GM18873 (cell line): ENCODE data around the gene PPP2R5D.

Source experiments
- ATAC-seq: cut with Tn5 transposase; IDR thresholded peaks from one replicate; pipeline ENCODE4 v1.9.1; 2021; ENCODE audit warnings: mild to moderate bottlenecking, moderate library complexity, moderate number of reproducible peaks; ENCODE audit not compliant: unreplicated experiment, low FRiP score

The PPP2R5D gene

DNA sequence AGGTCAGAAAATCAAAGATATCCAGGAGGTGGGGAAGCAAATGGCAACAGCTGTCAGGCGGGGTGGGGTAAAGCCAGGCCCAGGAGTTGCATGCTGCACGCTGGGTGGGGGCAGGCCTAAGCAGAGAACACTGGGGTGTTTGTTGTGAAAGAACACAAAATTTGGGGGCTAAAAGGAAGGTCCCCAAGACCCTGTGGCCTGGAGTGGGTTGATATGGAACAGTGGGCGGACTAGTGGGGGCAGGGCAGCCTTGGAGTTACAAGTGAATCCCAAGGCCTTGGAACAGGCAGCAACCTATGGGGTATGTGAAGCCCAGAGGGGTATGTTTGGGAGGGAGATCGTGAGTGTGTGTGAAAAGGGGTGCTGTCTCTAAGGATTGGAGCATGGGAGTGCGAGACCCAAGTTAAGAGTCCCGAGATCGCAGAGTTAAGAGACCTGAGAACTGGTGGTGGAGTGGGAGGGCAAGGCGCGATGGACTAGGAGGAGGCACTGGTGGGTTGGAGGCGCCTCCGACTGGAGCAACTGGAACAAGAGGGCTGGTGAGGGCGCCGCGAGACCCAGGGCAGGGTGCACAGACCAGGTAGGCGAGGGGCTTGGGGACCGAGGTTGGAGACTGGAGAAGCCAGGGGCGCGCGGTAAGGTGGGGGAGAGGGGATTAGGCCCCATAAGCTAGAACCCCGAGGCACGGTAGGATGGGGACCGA lies 68.6 kb downstream of the PPP2R5D start:
- no peak for ATAC-seq

DNA sequence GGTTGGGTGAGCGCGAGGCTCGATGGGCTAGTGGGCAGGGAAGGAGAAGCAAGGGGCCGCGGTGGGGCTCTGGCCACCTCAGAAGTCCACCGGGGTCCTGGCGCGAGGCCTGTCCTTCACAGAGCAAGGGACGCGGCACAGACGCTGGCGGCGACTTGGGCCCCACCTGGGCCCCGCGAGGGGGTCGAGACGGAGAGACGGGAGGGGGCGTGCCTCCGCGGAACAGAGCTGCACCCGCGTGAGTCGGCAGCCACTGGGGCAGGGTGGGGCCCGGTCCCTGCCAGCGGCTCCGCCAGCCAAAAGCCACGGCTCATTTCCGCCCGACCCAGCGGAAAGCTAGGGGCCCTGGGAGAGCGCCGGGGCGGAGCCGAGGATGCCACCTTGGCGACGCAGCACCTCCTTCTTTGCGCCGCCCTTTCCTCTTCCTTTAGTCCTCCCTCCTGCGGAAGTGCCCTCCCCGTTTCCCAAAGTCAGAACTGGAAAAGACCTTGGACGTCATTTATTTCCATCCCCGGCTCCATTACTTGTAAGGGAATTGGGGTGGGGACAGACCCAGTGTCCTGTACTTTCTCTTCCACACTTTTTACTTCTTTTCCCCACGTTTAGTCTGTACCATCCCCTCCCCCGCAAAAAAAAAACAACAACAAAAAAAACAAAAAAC lies 69.3 kb downstream of the PPP2R5D start, which contains the start of gene CUL7:
Gene CUL7, minus strand, starts transcription at position 307 of the 661 bp plus-strand sequence. CDS start 1,063 bp downstream, outside the sequence.
- peak; percentile 48 for ATAC-seq

DNA sequence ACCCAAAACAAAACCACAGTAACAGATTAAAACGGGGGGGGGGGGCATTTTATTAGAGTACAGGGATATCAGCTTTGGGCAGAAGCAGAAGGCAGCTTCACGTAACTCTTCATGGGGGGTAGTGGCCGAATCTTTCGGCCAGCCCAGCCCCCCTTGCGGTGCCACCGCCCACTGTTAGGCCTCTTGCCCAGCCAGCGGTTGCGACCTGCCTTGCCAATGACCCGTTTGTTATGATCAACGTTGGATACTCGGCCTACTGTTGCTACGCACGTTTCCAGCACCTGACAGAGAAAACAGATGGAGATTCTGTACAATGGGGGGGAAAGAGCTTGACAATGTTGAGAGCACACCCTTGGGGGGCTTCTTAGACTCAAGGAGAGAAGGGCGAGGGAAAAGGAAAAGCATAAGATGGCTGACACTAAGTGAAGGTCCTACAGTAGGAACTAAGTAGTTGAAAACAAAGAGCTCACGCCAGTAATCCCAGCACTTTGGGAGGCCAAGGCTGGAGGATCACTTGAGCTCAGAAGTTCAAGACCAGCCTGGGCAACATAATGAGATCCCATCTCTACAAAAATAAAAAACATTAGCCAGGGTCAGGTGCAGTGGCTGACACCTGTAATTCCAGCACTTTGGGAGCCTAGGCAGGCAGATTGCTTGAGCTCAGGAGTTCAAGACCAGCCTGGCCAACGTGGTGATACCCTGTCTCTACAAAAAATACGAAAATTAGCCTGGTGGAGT lies 70.0 kb downstream of the PPP2R5D start:
- no peak for ATAC-seq

DNA sequence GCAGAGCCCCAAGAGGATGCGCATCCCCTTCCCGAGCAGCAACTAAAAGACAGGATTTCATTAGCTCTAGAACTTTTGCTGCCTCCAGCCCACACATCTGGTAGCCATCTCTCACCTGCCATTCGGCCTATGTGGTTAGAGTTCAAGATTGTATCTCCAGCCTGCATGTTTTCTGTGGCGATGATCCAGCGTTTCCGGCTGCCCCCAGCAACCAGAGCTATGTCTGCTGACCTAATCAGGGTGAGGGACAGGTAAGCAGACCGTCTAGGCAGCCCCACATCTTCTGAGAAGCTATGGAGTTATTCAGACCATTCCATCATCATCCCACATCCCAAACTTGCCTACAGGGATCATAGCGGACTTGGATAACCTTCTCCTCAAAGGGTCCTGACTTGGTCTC lies 71.6 kb downstream of the PPP2R5D start:
- no peak for ATAC-seq

DNA sequence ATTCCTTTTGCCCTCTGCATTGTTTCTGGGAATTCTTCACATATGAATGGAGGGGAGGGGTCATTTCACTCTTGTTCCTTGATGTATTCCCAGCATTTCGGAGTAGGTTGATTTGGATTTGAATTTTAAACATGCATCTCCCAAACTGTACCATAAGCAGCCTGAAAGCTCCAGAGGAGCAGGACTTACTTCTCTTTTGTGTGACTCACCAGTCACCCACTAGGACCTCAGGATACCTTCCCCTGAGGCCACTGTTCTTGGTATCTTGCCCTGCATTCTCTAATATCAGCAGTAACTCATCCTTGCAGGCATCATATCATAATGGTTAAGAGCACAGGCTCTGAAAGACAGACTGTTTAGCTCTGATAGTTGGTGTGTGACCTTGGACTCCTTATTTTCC lies 74.2 kb downstream of the PPP2R5D start:
- ATAC-seq = no peak

DNA sequence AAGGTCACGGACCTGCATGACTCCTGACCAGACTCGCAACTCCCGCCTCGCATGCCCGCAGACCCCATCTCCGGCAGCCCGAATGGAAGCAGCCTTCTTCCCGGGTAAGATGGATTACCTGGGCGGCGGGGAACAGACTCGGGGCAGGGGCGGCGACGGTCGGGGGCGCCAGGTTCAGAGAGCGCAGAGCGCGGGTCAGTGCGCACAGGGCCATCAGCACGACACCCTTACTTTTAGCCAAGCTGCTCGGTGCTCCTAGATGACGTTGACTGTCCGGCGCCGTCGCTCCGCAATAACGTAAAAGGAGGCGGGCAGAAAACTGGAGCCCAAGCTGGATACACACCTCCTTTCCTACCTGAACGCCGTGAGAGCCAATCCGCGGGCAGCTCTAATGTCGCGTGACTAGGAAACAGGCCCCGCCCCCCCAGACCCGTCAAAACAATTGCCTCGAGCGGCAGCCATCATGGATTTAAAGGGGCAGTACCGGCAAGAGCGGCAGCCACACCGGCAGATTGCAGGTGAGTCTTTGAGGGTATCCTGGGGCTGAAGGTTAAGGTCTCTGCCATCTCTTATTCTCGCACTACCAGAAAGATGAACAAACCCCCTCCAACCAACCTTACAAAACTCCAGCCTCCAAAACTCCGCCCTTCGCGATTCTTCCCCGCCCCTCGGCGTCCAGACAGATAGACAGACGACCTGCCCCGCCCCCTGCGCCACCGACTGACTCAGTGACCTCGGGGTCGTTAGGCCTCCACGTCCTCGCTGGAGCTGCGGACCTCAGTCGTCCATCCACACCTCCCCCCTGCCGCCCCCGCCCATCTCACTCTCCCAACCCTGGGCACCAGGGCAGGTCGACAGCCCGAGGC lies 75.0 kb downstream of the PPP2R5D start, which contains the start of the genes KLC4 and MRPL2:
Gene KLC4, plus strand, starts transcription at position 464 of the 866 bp plus-strand sequence. CDS start 1,705 bp downstream, outside the sequence.
Gene MRPL2, minus strand, starts transcription at position 267 of the 866 bp plus-strand sequence. Its CDS starts 53 bp downstream, at position 214.
- peak; percentile 92 for ATAC-seq

DNA sequence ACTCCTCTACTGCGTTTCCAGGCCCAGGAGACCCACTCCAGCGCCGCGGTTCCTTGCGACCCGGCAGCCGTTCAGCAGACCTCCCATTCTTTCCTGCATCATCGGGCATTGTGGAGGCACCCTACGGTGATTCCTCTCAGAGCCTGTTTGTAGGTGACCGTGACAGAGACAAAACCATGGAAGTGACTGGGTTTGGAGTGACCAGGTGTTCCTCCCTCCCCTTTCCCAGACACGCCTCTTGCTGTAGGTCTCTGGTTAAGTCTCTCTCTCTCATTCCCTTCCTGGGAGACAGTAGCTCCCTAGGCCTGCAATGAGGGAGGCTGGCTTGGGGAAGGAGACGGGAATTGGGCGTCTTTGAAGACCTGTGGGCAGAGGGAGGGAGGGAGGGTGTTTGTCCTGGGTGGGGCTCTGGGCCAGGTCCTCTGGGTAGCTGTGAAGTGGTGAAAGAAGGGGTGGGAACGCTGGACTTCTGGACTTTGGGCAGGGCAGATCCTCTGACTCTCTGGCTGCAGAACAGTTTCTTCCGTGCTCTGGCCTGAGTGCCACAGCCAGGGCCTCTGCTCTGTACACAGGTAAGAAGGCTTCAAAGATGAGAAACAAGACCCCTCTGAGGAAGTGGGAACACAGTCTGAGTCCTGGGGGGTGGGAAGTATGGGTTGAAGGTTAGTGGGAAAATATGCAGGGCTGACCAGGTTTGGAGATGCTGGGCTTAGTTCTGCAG lies 75.8 kb downstream of the PPP2R5D start:
- no peak for ATAC-seq

DNA sequence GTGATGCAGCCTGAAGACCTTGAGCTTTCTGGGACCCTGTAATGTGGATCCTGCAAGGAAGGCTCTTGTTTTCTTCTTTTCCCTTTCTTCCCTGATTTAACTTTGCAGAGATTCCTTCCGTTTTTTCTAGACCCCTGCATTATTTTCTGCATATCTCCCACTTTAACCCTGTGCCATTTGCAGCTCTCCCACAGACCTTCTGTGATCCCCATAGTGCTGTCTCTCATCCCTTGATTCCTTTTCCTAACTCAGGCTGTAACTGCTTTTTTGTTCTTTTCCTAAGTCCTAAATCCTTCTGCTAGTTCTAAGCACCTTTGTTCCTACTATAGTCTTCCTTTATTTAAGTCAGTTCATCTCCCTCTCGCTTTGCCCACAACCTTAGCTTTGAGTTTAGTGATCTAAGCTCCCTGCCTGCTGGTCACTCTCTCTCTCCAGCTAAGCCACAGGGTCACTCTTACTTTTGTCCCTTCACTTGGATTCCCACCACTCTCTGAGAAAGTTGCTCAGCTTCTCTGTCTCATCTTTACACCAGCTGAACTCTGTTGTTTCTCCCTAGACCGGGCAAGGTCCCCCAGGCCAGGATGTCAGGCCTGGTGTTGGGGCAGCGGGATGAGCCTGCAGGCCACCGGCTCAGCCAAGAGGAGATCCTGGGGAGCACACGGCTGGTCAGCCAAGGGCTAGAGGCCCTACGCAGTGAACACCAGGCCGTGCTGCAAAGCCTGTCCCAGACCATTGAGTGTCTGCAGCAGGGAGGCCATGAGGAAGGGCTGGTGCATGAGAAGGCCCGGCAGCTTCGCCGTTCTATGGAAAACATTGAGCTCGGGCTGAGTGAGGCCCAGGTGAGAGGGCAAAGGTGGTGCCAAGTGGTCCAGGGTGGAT lies 76.6 kb downstream of the PPP2R5D start:
- no peak for ATAC-seq

DNA sequence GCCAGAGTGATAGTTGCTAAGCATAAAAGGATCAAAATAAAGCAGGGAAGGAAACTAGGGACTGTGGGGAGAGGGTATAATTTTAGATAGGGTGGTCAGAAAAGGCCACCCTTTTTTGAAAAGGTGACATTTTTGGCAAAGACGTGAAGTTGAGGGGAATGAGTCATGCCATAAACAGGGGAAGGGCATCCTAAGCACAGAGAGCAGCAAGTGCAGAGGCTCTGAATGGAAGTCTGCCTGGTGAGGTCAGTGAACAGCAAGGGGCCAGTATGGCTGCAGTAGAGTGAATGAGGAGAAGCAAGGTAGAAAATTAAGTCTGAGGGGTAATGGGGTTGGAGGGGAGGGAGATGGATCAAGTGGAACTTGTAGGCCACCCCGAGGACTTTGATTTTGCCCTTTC lies 77.5 kb downstream of the PPP2R5D start:
- no peak for ATAC-seq
